H1 (cell line): ENCODE measurements around the gene MYH11. TPM values are rescaled to one million over a fixed set of nuclear protein-coding genes. Genes with fewer than 3 reads are reported as not detected.
A peak's percentile ranks its signal among the peaks of the same experiment; 100 is the strongest.

ENCODE experiments used
- BACH1 ChIP-seq: IDR thresholded peaks from 2 replicates; pipeline ENCODE4 v1.6.1; 2012; ENCODE audit warnings: low read length, improper control_type of control experiment
- MAX ChIP-seq: IDR thresholded peaks from 2 replicates; pipeline ENCODE4 v1.6.1; 2012; ENCODE audit warnings: inconsistent platforms
- SP1 ChIP-seq: IDR thresholded peaks from 2 replicates; pipeline ENCODE4 v1.6.1; 2011; ENCODE audit warnings: low read depth, low read length
- TAF7 ChIP-seq: optimal IDR thresholded peaks from 2 replicates; pipeline ENCODE3; 2011; ENCODE audit warnings: low read depth, mild to moderate bottlenecking, inconsistent platforms, low read length, moderate library complexity, borderline replicate concordance
- polyA plus RNA-seq, 7 experiments: library from polyadenylated mRNA; depleted of rRNA in 3 of 7; stranded (reverse) in 5 of 7; unstranded in 2 of 7; fragments of >200 nt in 5 of 7; fragments of 200-250 nt in 2 of 7; gene quantifications; 1 replicate in 5 of 7; 2 replicates in 1 of 7; 4 replicates in 1 of 7; pipeline versions ENCODE4 v1.2.1 to v1.2.3, GENCODE V29; 2011 to 2013; ENCODE audit warnings: missing spikeins in 2 of 7, mixed read lengths in 2 of 7
- total RNA-seq: library from RNA; stranded (reverse); fragmentation: NEBNext Ultra II Directional; extraction: Animal tissue kit (Norgen Biotek cat#: 25700); gene quantifications from 2 replicates; pipeline ENCODE4 v1.2.1, GENCODE V29; 2021

The MYH11 gene
- total and polyA plus RNA-seq, 2 of the 8 experiments (the other 6 are each of a cell fraction or from before 2014, with no cell fraction given): 0.11 to 0.78 TPM

- TF ChIP-seq BACH1: peak; percentile 56
- no peak for TF ChIP-seq TAF7
- TF ChIP-seq MAX: no peak
- no peak for TF ChIP-seq SP1
- TF ChIP-seq, all 59 proteins: peak for 4
Observed at GRCh38 chr16:15704545-15704987, 152.3 kb downstream of the MYH11 start (continued).
